GM12875 (cell line): Measurements from ENCODE around the gene RALY.

Experiments
- H3K4me3 ChIP-seq: one replicate; pipeline ENCODE4 v1.5.1; 2011; ENCODE audit warnings: low read depth, low read length, control low read depth
- TF ChIP-seq, protein P1 (sequence below): IDR thresholded peaks from 2 replicates; pipeline ENCODE4 v1.5.1; 2011; ENCODE audit warnings: low read depth, mild to moderate bottlenecking, control low read depth, inconsistent platforms, low read length, moderate library complexity, borderline replicate concordance; ENCODE audit not compliant: insufficient read depth

Gene RALY

DNA sequence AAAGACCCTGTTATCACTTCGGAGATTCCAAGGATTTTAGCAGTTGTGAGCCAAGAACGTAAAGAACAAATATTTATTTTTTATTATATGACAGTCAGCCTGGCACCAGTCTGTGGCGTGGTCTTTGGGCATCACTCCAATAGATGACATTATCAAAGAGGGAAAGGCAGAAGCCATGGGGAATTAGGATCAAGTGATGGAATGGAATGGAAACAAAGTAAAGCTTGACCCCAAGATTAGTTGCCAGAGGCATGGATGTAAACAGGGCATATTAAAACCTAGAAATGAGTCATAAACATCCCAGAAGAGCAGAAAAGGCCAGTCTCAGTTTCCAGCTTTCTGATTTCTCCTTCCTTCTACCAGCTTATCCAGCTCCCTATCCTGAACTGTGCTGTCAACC is 106.9 kb downstream of the RALY start:
- TF ChIP-seq, protein P1, sequence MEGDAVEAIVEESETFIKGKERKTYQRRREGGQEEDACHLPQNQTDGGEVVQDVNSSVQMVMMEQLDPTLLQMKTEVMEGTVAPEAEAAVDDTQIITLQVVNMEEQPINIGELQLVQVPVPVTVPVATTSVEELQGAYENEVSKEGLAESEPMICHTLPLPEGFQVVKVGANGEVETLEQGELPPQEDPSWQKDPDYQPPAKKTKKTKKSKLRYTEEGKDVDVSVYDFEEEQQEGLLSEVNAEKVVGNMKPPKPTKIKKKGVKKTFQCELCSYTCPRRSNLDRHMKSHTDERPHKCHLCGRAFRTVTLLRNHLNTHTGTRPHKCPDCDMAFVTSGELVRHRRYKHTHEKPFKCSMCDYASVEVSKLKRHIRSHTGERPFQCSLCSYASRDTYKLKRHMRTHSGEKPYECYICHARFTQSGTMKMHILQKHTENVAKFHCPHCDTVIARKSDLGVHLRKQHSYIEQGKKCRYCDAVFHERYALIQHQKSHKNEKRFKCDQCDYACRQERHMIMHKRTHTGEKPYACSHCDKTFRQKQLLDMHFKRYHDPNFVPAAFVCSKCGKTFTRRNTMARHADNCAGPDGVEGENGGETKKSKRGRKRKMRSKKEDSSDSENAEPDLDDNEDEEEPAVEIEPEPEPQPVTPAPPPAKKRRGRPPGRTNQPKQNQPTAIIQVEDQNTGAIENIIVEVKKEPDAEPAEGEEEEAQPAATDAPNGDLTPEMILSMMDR, result no peak
- H3K4me3 ChIP-seq, result no peak overlapping the region

GRCh38 chr20:34102342-34102741 is 108.6 kb downstream of the RALY start:
- no peak overlapping the region for H3K4me3 ChIP-seq
- TF ChIP-seq, protein P1, result no peak

DNA sequence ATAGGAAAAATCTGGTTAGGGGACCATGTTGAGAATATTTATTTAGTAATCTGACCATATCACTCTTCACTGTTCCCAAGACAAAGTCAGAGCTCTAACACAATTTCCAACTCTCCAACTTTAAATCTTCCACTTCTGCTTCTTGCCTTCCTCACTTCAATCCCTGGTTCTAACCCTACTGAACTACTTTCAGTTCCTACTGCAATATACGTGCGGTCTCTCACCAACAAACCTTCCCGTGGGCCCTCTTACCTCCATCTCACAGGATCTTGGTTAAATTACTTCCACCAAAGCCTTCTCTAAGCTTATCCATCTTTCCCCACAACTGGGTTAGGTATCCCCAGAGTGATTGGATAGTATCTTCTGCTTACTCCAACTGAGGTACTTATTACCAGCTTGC is 110.3 kb downstream of the RALY start:
- TF ChIP-seq, protein P1, result no peak

GRCh38 chr20:34105978-34106675 is 112.4 kb downstream of the RALY start:
- H3K4me3 ChIP-seq, result no peak overlapping the region
- TF ChIP-seq, protein P1, result no peak

More for the DNA sequence above, 110.3 kb downstream of the RALY start:
- H3K4me3 ChIP-seq, result no peak overlapping the region

DNA sequence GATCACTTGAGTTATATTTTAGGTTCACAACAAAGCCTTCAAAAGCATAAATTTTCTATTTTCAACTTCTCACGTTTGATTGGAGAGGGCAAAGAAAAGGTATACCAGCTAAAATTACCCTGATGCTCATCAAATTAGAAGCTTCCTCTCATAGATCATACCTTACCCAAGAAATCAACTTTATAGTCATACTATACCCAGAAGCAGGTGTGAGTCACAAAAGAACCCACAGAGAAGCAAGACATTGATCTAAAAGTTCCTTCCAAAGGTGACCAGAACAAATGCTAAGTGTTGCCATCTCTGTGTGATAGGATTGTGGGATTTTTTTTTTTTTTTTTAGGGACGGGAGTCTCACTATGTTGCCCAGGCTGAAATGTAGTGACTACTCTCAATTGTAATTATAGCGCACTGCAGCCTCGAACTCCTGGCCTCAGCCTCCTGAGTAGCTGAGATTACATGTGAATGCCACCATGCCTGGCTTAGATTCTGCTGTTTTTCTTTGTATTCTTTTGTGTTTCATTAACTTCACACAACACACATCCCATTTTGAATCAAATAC is 115.0 kb downstream of the RALY start:
- no peak overlapping the region for H3K4me3 ChIP-seq
- TF ChIP-seq, protein P1, result no peak

- no peak overlapping the region for H3K4me3 ChIP-seq
- TF ChIP-seq, protein P1, result no peak
These were observed 115.7 kb downstream of the RALY start for GRCh38 chr20:34109442-34109841.
